Breast epithelium (tissue), 3 donors: ENCODE data around the gene ZFHX2.

ENCODE experiments used
- CTCF ChIP-seq, 3 donors: fragments of 450-650 bp; IDR thresholded peaks; one replicate each; pipeline ENCODE4 v1.5.1; 2016 to 2017; ENCODE audit warnings: antibody characterized with exemption in 3 of 3, mild to moderate bottlenecking in 3 of 3, moderate library complexity in 3 of 3
- POLR2A ChIP-seq: fragments of 450-650 bp; IDR thresholded peaks from one replicate; pipeline ENCODE4 v1.6.1; 2016; ENCODE audit warnings: antibody characterized with exemption, mild to moderate bottlenecking, moderate library complexity

GRCh38 chr14:23582906-23583760 lies 31.6 kb upstream of the ZFHX2 start:
- TF ChIP-seq CTCF (IDR thresholded peaks at IDR 0.05) (no peak), POLR2A (no peak)
